ENCODE data around the gene NCOA6.
"Not testable (repeated sequence)": the region's sequence is repeated elsewhere in the genome, so short reads cannot be mapped to it uniquely, and the experiment has no call there.

NCOA6 gene

DNA sequence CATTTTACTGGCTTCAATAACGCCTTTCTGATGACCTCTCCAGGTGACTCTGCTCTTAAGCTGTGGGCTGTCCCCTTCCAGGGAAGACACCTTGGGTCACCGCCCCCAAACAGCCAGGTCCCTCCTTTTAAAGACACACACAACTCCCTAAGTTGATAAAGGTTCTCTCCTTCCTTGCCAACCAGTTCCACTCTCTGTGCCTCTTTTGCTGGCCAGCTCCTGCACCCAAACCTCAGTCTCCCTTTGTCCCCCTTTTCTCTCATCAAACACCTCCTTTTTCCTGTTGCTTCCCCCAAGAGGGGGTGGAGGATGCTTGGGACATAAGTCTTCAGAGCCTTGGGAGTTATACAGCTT, 1.0 kb downstream of the NCOA6 start:
- H3K27me3 ChIP-seq (ENCODE audit: control insufficient read depth, insufficient read depth, low read length) = no peaks in the 10 kb centered on the region
- H3K9me3 ChIP-seq (ENCODE audit: control insufficient read depth, low read length) = no peaks in the 10 kb centered on the region
- peak overlapping the region; percentile 90 for H3K9ac ChIP-seq (ENCODE audit: low read length)
- peaks cover 31% of the 10 kb centered on the region for H3K4me1 ChIP-seq (ENCODE audit: control insufficient read depth, insufficient read depth, low read length)
- H3K36me3 ChIP-seq (ENCODE audit: control insufficient read depth, insufficient read depth, low read length) = no peaks in the 10 kb centered on the region
- peak overlapping the region; percentile 97 for H3K4me3 ChIP-seq (ENCODE audit: low read length)

DNA sequence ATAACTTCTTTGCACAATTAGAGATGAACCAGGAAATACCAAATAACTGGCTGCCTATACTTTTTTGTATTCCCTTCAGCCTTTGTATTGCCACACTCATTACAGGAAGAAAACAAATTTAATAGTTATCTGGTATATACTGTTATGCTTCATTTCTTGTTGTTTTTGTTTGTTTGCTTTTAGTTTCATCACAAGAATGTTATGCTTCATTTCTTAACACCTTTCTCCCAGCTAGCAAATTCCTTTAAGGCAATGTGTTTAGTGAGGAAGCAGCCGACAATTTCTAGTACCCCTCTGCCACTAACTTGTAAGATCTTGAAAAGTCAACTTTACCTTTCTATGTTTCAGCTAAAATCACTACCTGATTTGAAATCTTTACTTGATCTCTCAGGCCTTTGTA, 1.4 kb downstream of the NCOA6 start:
- peaks cover 35% of the 10 kb centered on the region for H3K4me1 ChIP-seq (ENCODE audit: control insufficient read depth, insufficient read depth, low read length)

DNA sequence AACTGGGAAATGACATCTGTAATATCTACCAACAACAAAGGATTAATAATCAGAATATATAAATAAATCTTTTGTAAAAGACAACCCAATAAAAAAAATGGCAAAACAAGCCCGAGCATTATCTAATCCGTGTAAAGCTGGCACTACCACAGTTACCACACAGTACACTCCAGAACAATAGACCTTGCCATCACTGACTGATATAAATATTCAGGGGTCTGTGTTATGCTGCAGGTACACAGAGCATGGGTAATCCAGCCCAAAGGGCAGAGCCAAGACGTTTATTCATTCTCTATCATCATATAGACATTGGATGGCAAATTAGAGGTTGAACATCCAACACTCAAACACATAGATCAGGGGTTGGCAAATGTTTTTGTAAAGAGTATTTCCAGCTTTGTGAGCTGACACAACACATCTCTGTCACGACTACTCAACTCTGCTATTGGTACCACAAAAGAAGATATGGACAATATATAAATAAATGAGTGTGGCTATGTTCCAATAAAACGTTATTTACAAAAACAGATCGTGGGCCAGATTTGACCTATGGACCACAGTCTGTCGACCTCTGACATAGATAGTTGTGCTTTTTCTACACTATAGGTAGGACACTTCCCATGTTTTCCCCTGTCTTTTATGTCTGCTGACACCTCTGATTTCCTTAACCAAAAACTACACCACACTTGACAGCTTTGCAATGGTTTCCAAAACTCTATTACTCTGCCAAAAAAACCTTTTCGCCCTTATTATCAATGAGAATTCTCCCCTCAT, 4.5 kb downstream of the NCOA6 start:
- no peaks in the 10 kb centered on the region for H3K27me3 ChIP-seq (ENCODE audit: control insufficient read depth, insufficient read depth, low read length)
- no peaks in the 10 kb centered on the region for H3K36me3 ChIP-seq (ENCODE audit: control insufficient read depth, insufficient read depth, low read length)
- H3K9me3 ChIP-seq (ENCODE audit: control insufficient read depth, low read length) = no peaks in the 10 kb centered on the region
- H3K9ac ChIP-seq (ENCODE audit: low read length) = no peak overlapping the region
- peaks cover 41% of the 10 kb centered on the region for H3K4me1 ChIP-seq (ENCODE audit: control insufficient read depth, insufficient read depth, low read length)
- H3K4me3 ChIP-seq (ENCODE audit: low read length) = no peak overlapping the region

More for the DNA sequence above, 1.4 kb downstream of the NCOA6 start:
- Histone ChIP-seq H3K27me3 (ENCODE audit: control insufficient read depth, insufficient read depth, low read length) (no peaks in the 10 kb centered on the region), H3K36me3 (ENCODE audit: control insufficient read depth, insufficient read depth, low read length) (no peaks in the 10 kb centered on the region), H3K4me3 (ENCODE audit: low read length) (peak overlapping the region; percentile 97), H3K9me3 (ENCODE audit: control insufficient read depth, low read length) (no peaks in the 10 kb centered on the region), H3K9ac (ENCODE audit: low read length) (peak overlapping the region; percentile 90)

DNA sequence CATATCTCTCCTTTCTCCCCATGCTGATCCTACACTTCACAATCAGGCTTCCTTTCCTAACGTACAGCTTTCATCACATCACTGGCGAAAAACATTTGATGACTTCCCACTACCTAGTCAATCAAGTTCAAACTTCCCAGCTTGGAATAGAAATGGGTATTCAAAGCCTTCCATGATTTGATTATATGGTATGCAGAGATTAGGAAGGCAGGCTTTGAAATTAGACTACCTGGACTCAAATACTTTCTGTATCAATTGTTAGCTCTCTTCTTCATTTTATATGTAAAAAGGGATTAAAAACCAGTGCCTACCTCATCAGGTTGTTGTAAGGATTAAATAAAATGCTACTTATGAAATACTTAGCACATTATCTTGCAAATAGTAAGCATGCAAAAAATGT, 7.7 kb downstream of the NCOA6 start:
- Histone ChIP-seq H3K9ac (ENCODE audit: low read length) (no peak overlapping the region), H3K36me3 (ENCODE audit: control insufficient read depth, insufficient read depth, low read length) (no peaks in the 10 kb centered on the region), H3K4me3 (ENCODE audit: low read length) (no peak overlapping the region), H3K9me3 (ENCODE audit: control insufficient read depth, low read length) (no peaks in the 10 kb centered on the region), H3K4me1 (ENCODE audit: control insufficient read depth, insufficient read depth, low read length) (peaks cover 34% of the 10 kb centered on the region), H3K27me3 (ENCODE audit: control insufficient read depth, insufficient read depth, low read length) (no peaks in the 10 kb centered on the region)

DNA sequence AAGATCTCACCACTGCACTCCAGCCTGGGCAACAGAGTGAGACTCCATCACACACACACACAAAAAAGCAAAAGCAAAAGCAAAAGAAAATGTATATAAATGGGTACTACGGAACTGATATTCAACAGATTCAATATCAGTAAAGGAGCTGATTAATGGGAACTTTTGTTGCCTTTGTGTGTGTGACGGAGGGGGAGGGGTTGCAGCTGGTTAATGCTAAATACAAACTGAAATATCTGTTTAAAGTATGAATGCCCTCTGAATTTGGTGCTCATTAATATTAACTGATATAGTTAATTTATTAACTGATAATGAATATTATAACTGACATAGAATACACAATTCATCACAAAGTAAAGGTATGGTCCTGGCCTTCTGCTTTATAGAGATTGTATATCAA, 8.4 kb downstream of the NCOA6 start:
- Histone ChIP-seq H3K36me3 (ENCODE audit: control insufficient read depth, insufficient read depth, low read length) (no peaks in the 10 kb centered on the region), H3K4me1 (ENCODE audit: control insufficient read depth, insufficient read depth, low read length) (peaks cover 29% of the 10 kb centered on the region), H3K9me3 (ENCODE audit: control insufficient read depth, low read length) (no peaks in the 10 kb centered on the region), H3K4me3 (ENCODE audit: low read length) (no peak overlapping the region), H3K9ac (ENCODE audit: low read length) (no peak overlapping the region), H3K27me3 (ENCODE audit: control insufficient read depth, insufficient read depth, low read length) (no peaks in the 10 kb centered on the region)

DNA sequence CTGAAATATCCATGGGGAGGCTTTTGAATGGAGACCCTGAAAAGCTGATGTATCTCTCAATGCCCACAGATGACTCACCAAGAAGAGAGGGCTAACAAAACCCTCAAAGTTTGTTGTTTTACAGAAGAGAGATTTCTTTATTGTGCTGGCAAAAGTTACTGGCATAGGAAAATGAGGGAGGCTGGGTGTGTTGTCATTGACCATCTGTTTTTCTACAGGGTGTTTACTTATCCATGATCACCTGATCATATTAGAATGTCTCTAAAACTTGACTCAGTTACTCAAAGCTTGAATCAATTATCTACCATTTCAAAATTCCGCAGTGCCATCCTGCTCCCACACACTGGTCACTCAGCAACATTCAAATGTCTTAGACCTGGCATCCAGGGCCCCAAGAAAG, 9.8 kb downstream of the NCOA6 start:
- Histone ChIP-seq H3K36me3 (ENCODE audit: control insufficient read depth, insufficient read depth, low read length) (no peaks in the 10 kb centered on the region), H3K4me1 (ENCODE audit: control insufficient read depth, insufficient read depth, low read length) (peaks cover 20% of the 10 kb centered on the region), H3K27me3 (ENCODE audit: control insufficient read depth, insufficient read depth, low read length) (no peaks in the 10 kb centered on the region), H3K9me3 (ENCODE audit: control insufficient read depth, low read length) (no peaks in the 10 kb centered on the region), H3K4me3 (ENCODE audit: low read length) (no peak overlapping the region), H3K9ac (ENCODE audit: low read length) (no peak overlapping the region)

DNA sequence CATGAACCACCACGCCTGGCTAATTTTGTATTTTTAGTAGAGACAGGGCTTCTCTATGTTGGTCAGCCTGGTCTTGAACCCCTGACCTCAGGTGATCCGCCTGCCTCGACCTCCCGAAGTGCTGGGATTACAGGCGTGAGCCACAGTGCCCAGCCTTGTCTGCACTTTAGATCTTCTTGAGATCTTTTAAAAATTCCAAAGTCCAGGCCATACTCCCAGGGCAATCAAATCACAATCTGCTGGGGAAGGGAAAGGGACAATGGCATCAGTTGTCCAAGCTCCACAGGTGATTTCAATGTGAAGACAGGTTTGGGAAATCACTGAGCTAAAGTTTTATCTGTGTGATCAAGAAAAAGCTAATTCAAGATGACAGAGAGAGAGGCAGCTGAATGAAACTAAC, 16.9 kb downstream of the NCOA6 start:
- Histone ChIP-seq H3K27me3 (ENCODE audit: control insufficient read depth, insufficient read depth, low read length) (no peaks in the 10 kb centered on the region), H3K4me3 (ENCODE audit: low read length) (no peak overlapping the region), H3K4me1 (ENCODE audit: control insufficient read depth, insufficient read depth, low read length) (no peaks in the 10 kb centered on the region), H3K9me3 (ENCODE audit: control insufficient read depth, low read length) (no peaks in the 10 kb centered on the region), H3K36me3 (ENCODE audit: control insufficient read depth, insufficient read depth, low read length) (no peaks in the 10 kb centered on the region), H3K9ac (ENCODE audit: low read length) (no peak overlapping the region)

DNA sequence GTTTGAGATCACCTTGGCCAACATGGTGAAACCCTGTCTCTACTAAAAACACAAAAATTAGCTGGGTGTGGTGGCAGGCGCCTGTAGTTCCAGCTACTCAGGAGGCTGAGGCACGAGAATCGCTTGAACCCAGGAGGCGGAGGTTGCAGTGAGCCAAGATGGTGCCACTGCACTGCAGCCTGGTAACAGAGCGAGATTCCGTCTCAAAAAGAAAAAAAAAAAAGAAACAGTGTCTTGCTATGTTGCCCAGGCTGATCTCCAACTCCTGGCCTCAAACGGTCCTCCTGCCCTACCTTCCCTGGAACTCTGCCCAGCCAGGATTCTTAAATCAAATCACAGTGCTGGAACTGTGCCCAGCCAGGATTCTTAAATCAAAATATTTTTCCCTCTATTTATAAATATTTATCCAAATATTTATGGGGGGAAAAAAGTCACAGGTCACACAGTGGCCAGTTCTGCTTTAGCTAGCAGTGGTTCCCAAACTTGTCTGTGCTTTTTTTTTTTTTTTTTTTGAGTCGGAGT, 17.4 kb downstream of the NCOA6 start:
- not testable (repeated sequence) for H3K27me3 ChIP-seq (ENCODE audit: control insufficient read depth, insufficient read depth, low read length); H3K4me3 ChIP-seq (ENCODE audit: low read length); H3K36me3 ChIP-seq (ENCODE audit: control insufficient read depth, insufficient read depth, low read length); H3K9ac ChIP-seq (ENCODE audit: low read length); H3K9me3 ChIP-seq (ENCODE audit: control insufficient read depth, low read length); H3K4me1 ChIP-seq (ENCODE audit: control insufficient read depth, insufficient read depth, low read length)

DNA sequence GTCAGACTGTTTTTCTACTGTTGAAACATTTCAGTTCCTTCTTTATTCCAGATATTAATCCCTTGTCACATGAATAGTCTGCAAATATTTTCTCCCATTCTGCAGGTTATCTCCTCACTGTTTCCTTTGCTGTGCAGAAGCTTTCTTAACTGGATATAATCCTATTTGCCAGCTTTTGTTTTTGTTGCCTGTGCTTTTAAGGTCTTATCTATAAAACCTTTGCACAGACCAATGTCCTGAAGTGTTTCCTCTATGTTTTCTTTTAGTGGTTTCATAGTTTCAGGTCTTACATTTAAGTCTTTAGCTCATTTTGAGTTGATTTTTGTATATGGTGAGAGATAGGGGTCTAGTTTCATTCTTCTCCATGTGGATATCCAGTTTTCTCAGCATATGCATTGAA, 19.2 kb downstream of the NCOA6 start:
- H3K4me1 ChIP-seq (ENCODE audit: control insufficient read depth, insufficient read depth, low read length) = no peaks in the 10 kb centered on the region
- H3K9me3 ChIP-seq (ENCODE audit: control insufficient read depth, low read length) = no peaks in the 10 kb centered on the region
- H3K4me3 ChIP-seq (ENCODE audit: low read length) = no peak overlapping the region
- no peak overlapping the region for H3K9ac ChIP-seq (ENCODE audit: low read length)
- no peaks in the 10 kb centered on the region for H3K27me3 ChIP-seq (ENCODE audit: control insufficient read depth, insufficient read depth, low read length)
- H3K36me3 ChIP-seq (ENCODE audit: control insufficient read depth, insufficient read depth, low read length) = no peaks in the 10 kb centered on the region

DNA sequence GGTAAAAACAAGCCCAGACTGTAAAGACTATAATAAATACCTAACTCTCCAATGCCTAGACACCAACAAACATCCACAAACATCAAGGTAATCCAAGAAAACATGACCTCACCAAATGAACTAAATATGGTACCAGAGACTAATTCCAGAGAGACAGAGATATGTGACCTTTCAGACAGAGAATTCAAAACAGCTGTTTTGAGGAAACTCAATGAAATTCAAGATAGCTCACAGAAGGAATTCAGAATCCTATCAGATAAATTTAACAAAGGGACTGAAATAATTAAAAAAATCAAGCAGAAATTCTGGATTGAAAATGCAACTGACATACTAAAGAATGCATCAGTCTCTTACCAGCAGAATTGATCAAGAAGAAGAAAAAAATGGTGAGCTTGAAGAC, 26.6 kb downstream of the NCOA6 start:
- Histone ChIP-seq H3K4me1 (ENCODE audit: control insufficient read depth, insufficient read depth, low read length) (no peaks in the 10 kb centered on the region), H3K36me3 (ENCODE audit: control insufficient read depth, insufficient read depth, low read length) (no peaks in the 10 kb centered on the region), H3K27me3 (ENCODE audit: control insufficient read depth, insufficient read depth, low read length) (no peaks in the 10 kb centered on the region), H3K9me3 (ENCODE audit: control insufficient read depth, low read length) (no peaks in the 10 kb centered on the region), H3K4me3 (ENCODE audit: low read length) (no peak overlapping the region), H3K9ac (ENCODE audit: low read length) (no peak overlapping the region)

DNA sequence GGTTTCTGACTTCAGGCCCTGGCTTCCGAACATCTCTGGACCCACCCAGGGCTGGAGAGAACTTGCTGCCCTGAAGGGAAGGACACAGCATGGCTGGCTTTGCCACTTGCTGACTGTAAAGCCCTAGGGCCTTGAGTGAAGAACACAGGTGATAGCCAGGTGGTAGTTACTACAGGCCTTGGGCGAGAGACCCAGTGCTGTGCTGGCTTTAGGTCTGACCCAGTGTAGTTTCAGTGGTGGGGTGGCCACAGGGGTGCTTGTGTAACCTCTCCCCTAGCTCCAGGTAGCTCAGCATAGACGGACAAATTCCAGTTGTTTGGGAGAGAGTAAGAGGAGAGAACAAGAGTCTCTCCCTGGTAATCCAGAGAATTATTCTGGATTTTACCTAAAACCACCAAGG, 27.1 kb downstream of the NCOA6 start:
- Histone ChIP-seq H3K4me3 (ENCODE audit: low read length) (no peak overlapping the region), H3K36me3 (ENCODE audit: control insufficient read depth, insufficient read depth, low read length) (no peaks in the 10 kb centered on the region), H3K9me3 (ENCODE audit: control insufficient read depth, low read length) (no peaks in the 10 kb centered on the region), H3K4me1 (ENCODE audit: control insufficient read depth, insufficient read depth, low read length) (no peaks in the 10 kb centered on the region), H3K27me3 (ENCODE audit: control insufficient read depth, insufficient read depth, low read length) (no peaks in the 10 kb centered on the region), H3K9ac (ENCODE audit: low read length) (no peak overlapping the region)

DNA sequence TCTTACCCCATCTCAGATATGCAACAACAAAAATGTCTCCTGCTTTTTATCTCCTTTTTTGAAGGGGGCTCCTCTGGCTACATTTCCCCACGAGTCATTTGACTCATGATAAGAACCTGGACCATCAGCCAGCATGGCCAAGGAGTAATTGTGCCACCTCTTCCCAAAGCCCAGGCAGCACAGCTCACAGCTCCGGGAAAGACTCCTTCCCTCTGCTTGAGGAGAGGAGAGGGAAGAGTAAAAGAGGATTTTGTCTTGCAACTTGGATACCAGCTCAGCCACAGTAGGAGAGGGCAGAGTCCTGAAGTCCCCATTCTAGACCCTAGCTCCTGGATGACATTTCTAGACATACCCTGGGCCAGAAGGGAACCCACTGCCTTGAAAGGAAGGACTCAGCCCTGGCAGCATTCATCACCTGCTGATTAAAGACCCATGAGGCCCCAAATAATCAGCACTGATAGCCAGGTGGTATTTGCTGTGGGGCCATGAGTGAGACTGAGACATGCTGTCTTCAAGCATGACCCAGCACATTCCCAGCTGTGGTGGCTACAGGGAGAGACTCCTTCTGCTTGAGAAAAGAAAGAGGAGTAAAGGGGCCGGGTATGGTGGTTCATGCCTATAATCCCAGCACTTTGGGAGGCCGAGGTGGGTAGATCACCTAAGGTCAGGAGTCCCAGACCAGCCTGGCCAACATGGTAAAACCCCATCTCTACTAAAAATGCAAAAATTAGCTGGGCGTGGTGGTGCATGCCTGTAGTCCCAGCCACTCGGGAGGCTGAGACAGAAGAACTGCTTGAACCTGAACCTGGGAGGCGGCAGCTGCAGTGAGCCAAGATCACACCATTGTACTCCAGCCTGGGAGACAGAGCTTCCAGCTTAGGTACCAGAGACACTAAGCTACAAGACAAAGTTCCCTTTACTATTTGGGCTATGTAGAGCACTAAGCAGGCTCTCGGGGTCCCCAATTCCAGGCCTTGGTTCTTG, 28.1 kb downstream of the NCOA6 start:
- Histone ChIP-seq H3K27me3 (ENCODE audit: control insufficient read depth, insufficient read depth, low read length) (no peaks in the 10 kb centered on the region), H3K4me3 (ENCODE audit: low read length) (no peak overlapping the region), H3K4me1 (ENCODE audit: control insufficient read depth, insufficient read depth, low read length) (no peaks in the 10 kb centered on the region), H3K9ac (ENCODE audit: low read length) (no peak overlapping the region), H3K9me3 (ENCODE audit: control insufficient read depth, low read length) (no peaks in the 10 kb centered on the region), H3K36me3 (ENCODE audit: control insufficient read depth, insufficient read depth, low read length) (no peaks in the 10 kb centered on the region)
